Upper lobe of right lung (tissue), 1 donor: ENCODE results near the gene TKT. TPM values are rescaled to one million over a fixed set of nuclear protein-coding genes. Genes with fewer than 3 reads are reported as not detected.
A peak's percentile ranks its signal among the peaks of the same experiment; 100 is the strongest.

Experiments
- ATAC-seq: fragments of 200-7000 bp; cut with Tn5 transposase; one replicate; pipeline ENCODE4 v1.9.1; 2020; ENCODE audit warnings: mild to moderate bottlenecking, moderate library complexity
- DNase-seq: peaks from one replicate; pipeline ENCODE4 v3.0.0-alpha.2; 2020
- H3K27ac ChIP-seq: fragments of 200-600 bp; one replicate; pipeline ENCODE4 v1.8.0; 2022
- H3K27me3 ChIP-seq: fragments of 200-600 bp; one replicate; pipeline ENCODE4 v1.8.0; 2022; ENCODE audit warnings: mild to moderate bottlenecking
- H3K36me3 ChIP-seq: fragments of 200-600 bp; one replicate; pipeline ENCODE4 v1.8.0; 2022
- H3K4me1 ChIP-seq: fragments of 200-600 bp; one replicate; pipeline ENCODE4 v1.8.0; 2022
- H3K4me3 ChIP-seq: fragments of 200-600 bp; one replicate; pipeline ENCODE4 v1.8.0; 2022; ENCODE audit warnings: mild to moderate bottlenecking
- H3K9me3 ChIP-seq: fragments of 200-600 bp; one replicate; pipeline ENCODE4 v1.8.0; 2022
- intact Hi-C: fragments of 100-400 bp; cut with DNase I; formaldehyde crosslinking; loops from one replicate; pipeline ENCODE4 v1.11.0; 2022
- total RNA-seq: library from RNA; stranded (reverse); fragmentation: NEBNext Ultra II Directional; extraction: Animal tissue kit (Norgen Biotek cat#: 25700); gene quantifications from one replicate; pipeline ENCODE4 v1.2.1, GENCODE V29; 2021
- TF ChIP-seq, protein P1 (sequence below): fragments of 200-600 bp; IDR thresholded peaks from one replicate; pipeline ENCODE4 v1.8.0; 2022; ENCODE audit warnings: antibody characterized with exemption
- donor health status: DM: no; HTN: yes; CAD: no; lungs with severe emphysema.

Gene TKT
- total RNA-seq, 1 donor from 2014 or later, result 432 TPM

DNA sequence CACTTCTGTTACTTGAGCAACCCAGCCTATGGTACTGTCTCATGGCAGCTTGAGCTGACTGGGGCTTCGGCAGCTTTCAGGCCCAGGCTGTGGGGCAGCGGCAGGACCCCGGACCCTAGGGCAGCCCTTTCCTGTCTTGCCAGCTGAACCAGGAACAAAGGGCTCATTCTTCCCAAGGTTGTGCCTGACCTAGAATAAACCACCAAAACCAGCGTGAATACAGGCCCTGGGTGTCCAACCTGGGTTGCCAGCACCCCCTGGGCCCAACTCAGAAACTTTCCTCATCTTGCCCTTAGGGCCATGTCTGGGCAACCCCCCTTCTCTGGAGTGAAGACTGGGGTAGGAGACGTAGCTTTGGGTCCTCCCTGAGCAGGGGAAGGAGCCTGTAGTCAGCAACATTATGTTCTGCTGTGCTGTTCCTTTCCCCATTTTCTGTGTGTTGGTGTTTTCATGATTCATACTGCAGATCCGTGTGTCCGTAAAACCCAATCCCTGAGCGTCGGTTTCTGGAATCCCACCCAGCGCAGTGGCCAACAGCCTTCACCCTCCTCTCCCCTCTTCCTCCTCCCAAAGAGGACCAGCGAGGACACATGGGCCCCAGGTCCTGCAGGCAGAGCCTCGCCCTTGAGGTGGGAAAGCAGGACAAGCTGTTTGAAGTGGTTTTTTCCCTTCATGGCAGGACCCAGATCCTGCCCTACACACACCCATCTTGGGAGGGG is 33.5 kb downstream of the TKT start:
- Histone ChIP-seq H3K4me3 (no peak overlapping the region), H3K4me1 (no peaks in the 10 kb centered on the region), H3K27ac (no peak overlapping the region), H3K27me3 (no peaks in the 10 kb centered on the region), H3K36me3 (peaks cover 41% of the 10 kb centered on the region), H3K9me3 (no peaks in the 10 kb centered on the region)
- TF ChIP-seq, protein P1, sequence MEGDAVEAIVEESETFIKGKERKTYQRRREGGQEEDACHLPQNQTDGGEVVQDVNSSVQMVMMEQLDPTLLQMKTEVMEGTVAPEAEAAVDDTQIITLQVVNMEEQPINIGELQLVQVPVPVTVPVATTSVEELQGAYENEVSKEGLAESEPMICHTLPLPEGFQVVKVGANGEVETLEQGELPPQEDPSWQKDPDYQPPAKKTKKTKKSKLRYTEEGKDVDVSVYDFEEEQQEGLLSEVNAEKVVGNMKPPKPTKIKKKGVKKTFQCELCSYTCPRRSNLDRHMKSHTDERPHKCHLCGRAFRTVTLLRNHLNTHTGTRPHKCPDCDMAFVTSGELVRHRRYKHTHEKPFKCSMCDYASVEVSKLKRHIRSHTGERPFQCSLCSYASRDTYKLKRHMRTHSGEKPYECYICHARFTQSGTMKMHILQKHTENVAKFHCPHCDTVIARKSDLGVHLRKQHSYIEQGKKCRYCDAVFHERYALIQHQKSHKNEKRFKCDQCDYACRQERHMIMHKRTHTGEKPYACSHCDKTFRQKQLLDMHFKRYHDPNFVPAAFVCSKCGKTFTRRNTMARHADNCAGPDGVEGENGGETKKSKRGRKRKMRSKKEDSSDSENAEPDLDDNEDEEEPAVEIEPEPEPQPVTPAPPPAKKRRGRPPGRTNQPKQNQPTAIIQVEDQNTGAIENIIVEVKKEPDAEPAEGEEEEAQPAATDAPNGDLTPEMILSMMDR, result no peak
- ATAC-seq, result no peak
- intact Hi-C loops, result no loop called here
- peak; percentile 33 for DNase-seq

DNA sequence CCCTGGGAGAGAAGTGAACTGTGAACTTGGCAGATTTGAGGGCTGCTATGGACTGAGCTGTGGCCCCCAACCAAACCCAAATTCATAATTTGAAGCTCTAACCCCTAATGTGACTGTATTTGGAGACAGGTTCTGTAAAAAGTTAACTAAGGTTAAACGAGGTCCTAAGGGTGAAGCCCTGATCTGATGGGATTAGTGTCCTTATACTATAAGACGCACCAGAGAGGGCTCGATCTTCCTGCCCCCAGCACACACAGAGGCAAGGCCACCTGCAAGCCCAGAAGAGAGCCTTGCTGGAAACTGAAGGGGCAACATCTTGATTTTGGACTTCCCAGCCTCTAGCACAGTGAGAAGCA is 34.0 kb downstream of the TKT start:
- TF ChIP-seq, protein P1, result no peak
- DNase-seq (no peak), ATAC-seq (no peak)
- H3K36me3 ChIP-seq, result peaks cover 35% of the 10 kb centered on the region
- no peaks in the 10 kb centered on the region for H3K27me3 ChIP-seq
- H3K4me1 ChIP-seq, result no peaks in the 10 kb centered on the region
- no peak overlapping the region for H3K4me3 ChIP-seq
- H3K9me3 ChIP-seq, result no peaks in the 10 kb centered on the region
- intact Hi-C loops, result no loop called here
- H3K27ac ChIP-seq, result no peak overlapping the region

DNA sequence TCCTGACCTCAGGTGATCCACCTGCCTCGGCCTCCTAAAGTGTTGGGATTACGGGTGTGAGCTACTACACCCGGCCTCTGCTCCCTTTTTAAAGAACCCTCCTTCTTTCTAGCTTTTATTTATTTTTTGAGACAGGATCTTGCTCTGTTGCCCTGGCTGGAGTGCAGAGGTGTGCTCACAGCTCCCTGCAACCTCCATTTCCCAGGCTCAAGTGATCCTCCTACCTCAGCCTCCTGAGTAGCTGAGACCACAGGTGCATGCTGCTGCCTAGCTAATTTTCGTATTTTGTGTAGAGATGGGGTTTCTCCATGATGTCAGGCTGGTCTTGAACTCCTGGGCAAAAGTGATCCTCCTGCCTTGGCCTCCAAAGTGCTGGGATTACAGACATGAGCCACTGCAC is 34.5 kb downstream of the TKT start:
- H3K36me3 ChIP-seq, result peaks cover 31% of the 10 kb centered on the region
- DNase-seq (no peak), ATAC-seq (no peak)
- H3K27ac ChIP-seq, result no peak overlapping the region
- no peak overlapping the region for H3K4me3 ChIP-seq
- H3K9me3 ChIP-seq, result no peaks in the 10 kb centered on the region
- H3K27me3 ChIP-seq, result no peaks in the 10 kb centered on the region
- TF ChIP-seq, protein P1, result no peak
- no peaks in the 10 kb centered on the region for H3K4me1 ChIP-seq
- intact Hi-C loops, result no loop called here

DNA sequence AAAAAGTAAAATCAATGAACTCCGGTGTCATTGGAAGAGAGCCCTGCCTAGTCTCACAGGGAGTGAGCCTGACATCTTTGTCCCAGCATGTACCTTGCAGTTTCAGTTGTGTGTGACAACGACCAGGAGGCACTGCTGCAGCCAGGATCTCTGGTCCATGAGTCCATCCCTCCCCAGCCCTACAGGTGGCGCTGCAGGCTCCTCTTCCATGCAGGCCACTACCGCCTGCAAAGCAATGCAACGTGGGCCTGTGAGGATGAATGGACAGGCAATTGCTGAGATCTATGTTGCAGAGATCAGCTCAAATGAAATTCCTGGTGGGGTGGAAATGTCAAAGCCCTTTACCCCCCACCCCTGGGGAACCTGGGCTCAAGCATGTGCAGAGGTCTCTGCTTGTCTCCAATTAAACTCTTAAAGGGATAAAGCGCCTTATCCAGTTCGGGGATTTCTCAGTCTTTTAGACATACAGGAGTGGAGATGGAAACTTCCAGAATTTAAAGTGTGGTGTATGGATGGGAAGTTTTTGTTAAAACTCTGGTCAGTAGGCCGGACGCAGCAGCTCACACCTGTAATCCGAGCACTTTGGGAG is 35.8 kb downstream of the TKT start:
- Histone ChIP-seq H3K27me3 (no peaks in the 10 kb centered on the region), H3K9me3 (no peaks in the 10 kb centered on the region), H3K36me3 (peaks cover 17% of the 10 kb centered on the region), H3K27ac (no peak overlapping the region), H3K4me3 (no peak overlapping the region), H3K4me1 (no peaks in the 10 kb centered on the region)
- peak; percentile 92 for DNase-seq
- ATAC-seq, result peak; percentile 96
- TF ChIP-seq, protein P1, result peak; percentile 89
- intact Hi-C loops, result no loop called here

DNA sequence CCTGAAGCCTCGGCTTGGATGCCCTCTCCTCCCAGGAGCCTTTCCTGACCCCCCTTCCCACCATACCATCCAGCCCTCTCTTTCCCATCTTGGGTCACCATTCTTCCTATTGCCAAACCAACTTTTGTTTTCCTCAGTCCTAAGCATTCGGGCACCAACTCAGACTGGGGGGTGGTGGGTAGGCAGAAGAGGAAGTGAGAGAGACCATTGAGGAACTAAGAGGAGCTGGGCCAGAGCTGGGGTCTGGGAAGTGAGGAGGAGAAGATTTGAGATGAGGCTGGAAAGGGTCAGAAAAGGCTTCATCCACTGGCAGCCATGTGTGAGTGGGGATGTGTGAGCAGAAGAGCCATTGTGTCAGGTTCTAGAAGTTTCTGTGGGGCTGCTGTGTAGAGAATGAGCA is 37.7 kb downstream of the TKT start:
- H3K4me3 ChIP-seq, result no peak overlapping the region
- no peaks in the 10 kb centered on the region for H3K27me3 ChIP-seq
- H3K9me3 ChIP-seq, result no peaks in the 10 kb centered on the region
- TF ChIP-seq, protein P1, result no peak
- intact Hi-C loops, result no loop called here
- no peaks in the 10 kb centered on the region for H3K4me1 ChIP-seq
- no peak overlapping the region for H3K27ac ChIP-seq
- DNase-seq (peak; percentile 43), ATAC-seq (peak; percentile 74)
- H3K36me3 ChIP-seq, result no peaks in the 10 kb centered on the region
